Neural crest cell (in vitro differentiated cells): ENCODE data around the gene PRKAG2. TPM values are rescaled to one million over a fixed set of nuclear protein-coding genes. Genes with fewer than 3 reads are reported as not detected.

Experiments
- DNase-seq: peaks from one replicate; pipeline ENCODE4 v3.0.0; 2021; ENCODE audit warnings: low read depth, mixed read lengths, low spot score
- H3K27ac Mint-ChIP-seq: one replicate; pipeline ENCODE4 v1.8.0; 2021; ENCODE audit warnings: mild to moderate bottlenecking, mixed read lengths; ENCODE audit not compliant: unreplicated experiment
- H3K27me3 Mint-ChIP-seq: 2 replicates; pipeline ENCODE4 v1.8.0; 2021; ENCODE audit warnings: low read depth, mild to moderate bottlenecking, mixed read lengths
- H3K36me3 Mint-ChIP-seq: 2 replicates; pipeline ENCODE4 v1.8.0; 2021; ENCODE audit warnings: low read depth, mild to moderate bottlenecking, mixed read lengths
- H3K4me1 Mint-ChIP-seq: 2 replicates; pipeline ENCODE4 v1.8.0; 2021; ENCODE audit warnings: mixed read lengths
- H3K4me3 Mint-ChIP-seq: one replicate; pipeline ENCODE4 v1.8.0; 2021; ENCODE audit warnings: mild to moderate bottlenecking, mixed read lengths
- H3K9me3 Mint-ChIP-seq: 2 replicates; pipeline ENCODE4 v1.8.0; 2021; ENCODE audit warnings: mixed read lengths
- total RNA-seq: library from RNA; stranded (reverse); gene quantifications from 2 replicates; pipeline ENCODE4 v1.2.1, GENCODE V29; 2021
- TF ChIP-seq, protein P1 (sequence below): fragments of 200-600 bp; sonication (generic); conservative IDR thresholded peaks from 2 replicates; pipeline ENCODE4 v1.5.0; 2021; ENCODE audit warnings: antibody characterized with exemption, mild to moderate bottlenecking

Gene PRKAG2
- total RNA-seq, 1 donor from 2014 or later, result 12.5 TPM

DNA sequence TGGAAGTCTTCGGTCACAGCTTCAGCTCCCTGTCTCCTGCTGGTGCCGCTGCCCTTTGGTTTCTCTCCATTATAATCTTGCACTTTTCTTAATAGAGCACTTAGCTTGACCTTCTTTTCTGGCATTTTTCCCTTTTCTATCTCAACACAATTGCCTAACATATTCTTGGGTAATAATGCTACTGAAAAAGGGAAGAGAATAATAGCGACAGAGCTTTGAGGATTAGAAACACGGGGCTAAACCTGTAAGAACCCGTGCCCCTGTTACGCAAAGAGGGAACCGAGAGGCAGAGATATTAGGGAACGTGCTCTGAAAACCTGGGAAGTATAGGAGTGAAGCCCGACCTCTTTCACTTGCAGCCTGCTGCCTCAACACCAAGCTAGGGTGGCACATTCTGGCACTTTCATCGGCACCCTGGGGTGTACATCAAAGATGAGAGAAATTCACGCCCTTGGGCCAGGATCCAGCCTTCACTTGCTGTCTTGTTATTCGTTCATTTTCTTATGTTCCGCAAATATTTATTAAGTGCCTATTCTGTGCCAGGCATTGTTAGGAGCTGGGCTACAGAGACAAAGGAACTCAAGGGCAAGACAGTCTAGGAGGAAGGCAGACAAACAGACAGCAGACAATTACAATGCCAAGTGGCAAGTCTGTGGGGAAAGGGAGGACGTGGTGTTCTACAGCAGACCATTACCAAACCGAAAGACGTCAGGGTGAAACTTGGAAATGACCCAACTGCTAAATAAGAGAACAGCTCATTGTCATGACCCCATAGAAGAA lies 46.4 kb upstream of the PRKAG2 start:
- H3K27ac Mint-ChIP-seq, result no peak overlapping the region
- H3K9me3 Mint-ChIP-seq, result no peaks in the 10 kb centered on the region
- H3K4me3 Mint-ChIP-seq, result no peak overlapping the region
- no peaks in the 10 kb centered on the region for H3K27me3 Mint-ChIP-seq
- no peaks in the 10 kb centered on the region for H3K36me3 Mint-ChIP-seq
- TF ChIP-seq, protein P1, sequence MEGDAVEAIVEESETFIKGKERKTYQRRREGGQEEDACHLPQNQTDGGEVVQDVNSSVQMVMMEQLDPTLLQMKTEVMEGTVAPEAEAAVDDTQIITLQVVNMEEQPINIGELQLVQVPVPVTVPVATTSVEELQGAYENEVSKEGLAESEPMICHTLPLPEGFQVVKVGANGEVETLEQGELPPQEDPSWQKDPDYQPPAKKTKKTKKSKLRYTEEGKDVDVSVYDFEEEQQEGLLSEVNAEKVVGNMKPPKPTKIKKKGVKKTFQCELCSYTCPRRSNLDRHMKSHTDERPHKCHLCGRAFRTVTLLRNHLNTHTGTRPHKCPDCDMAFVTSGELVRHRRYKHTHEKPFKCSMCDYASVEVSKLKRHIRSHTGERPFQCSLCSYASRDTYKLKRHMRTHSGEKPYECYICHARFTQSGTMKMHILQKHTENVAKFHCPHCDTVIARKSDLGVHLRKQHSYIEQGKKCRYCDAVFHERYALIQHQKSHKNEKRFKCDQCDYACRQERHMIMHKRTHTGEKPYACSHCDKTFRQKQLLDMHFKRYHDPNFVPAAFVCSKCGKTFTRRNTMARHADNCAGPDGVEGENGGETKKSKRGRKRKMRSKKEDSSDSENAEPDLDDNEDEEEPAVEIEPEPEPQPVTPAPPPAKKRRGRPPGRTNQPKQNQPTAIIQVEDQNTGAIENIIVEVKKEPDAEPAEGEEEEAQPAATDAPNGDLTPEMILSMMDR, result no peak
- DNase-seq, result no peak
- H3K4me1 Mint-ChIP-seq, result no peaks in the 10 kb centered on the region

DNA sequence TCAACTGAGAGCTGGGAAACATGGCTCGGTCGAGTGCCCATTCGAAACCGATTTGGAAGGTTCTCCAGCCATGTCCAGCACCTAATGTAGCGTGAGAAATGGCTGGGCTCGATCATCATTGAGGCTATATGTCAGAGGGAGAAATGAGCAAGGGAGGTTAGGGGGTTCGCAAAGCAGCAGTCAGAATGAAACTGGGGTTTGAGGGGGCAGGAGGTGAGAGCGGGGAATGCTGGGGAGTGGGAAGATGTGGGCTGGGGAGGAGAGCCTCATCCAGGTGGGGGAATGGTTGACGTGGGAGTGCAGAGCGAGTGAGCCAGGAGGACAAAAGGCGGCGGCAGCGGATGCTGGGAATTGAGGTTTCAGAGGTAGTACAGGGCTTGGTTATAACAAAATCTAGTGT lies 44.5 kb upstream of the PRKAG2 start:
- Mint-ChIP-seq H3K9me3 (no peaks in the 10 kb centered on the region), H3K4me3 (no peak overlapping the region), H3K27ac (no peak overlapping the region), H3K27me3 (no peaks in the 10 kb centered on the region), H3K4me1 (no peaks in the 10 kb centered on the region), H3K36me3 (no peaks in the 10 kb centered on the region)
- DNase-seq, result no peak
- TF ChIP-seq, protein P1, result no peak

DNA sequence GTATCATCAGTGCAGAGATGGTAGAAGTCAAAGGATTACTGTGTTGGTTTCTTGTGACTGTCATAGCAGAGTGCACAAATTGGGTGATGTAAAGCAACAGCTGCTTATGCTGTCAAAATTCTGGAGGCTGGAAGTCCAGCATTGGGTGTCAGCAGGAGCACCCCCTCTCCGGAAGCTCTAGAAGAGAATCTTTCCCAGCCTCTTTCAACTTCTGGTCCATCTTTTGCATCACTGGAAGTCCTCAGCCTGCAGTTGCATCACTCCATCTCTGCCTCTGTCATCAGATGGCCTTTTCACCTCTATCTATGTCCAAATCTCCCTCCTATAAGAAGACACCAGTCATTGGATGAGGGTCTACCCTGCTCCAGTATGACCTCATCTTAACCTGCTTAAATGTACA lies 43.6 kb upstream of the PRKAG2 start:
- H3K27ac Mint-ChIP-seq, result no peak overlapping the region
- no peaks in the 10 kb centered on the region for H3K9me3 Mint-ChIP-seq
- no peak overlapping the region for H3K4me3 Mint-ChIP-seq
- TF ChIP-seq, protein P1, result no peak
- H3K27me3 Mint-ChIP-seq, result no peaks in the 10 kb centered on the region
- H3K4me1 Mint-ChIP-seq, result no peaks in the 10 kb centered on the region
- no peaks in the 10 kb centered on the region for H3K36me3 Mint-ChIP-seq
- DNase-seq, result no peak

DNA sequence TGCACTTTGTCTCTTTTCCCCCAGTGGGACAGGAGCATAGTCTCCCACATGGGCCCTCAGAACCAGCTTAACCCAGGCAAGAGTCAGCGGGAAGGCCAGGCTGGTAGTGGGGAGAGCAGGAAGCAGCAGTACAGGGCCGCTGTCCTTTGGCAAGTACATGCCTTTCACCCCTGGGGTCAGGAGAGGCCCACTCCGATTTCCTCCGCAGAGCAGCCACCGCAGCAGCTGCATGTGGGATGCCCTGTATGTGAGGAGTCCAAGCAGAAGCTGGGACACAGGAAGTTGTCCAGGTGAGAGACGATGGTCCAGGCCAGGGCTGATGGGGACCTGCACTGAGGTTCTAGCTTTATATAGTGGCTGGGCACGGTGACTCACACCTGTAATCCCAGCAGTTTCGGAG lies 42.7 kb upstream of the PRKAG2 start:
- Mint-ChIP-seq H3K4me3 (no peak overlapping the region), H3K27me3 (no peaks in the 10 kb centered on the region), H3K27ac (no peak overlapping the region), H3K4me1 (no peaks in the 10 kb centered on the region), H3K9me3 (no peaks in the 10 kb centered on the region), H3K36me3 (no peaks in the 10 kb centered on the region)
- no peak for DNase-seq
- TF ChIP-seq, protein P1, result no peak

DNA sequence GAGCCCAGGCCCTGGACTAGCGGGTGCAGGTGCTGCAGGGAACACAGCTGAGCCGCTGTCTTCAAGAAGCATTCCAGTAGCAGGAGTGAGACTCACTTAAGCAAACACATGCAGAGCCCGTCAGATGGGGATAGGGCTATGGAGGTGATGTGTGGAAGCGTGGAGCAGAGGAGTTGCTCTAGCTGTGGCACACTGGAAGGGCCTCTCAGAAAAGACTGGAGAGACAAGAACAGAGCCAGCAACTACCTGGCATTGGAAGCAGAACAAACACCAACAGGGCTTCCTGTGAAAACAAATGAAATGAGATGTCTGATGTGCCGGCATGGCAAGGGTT lies 41.6 kb upstream of the PRKAG2 start:
- Mint-ChIP-seq H3K27ac (no peak overlapping the region), H3K36me3 (no peaks in the 10 kb centered on the region), H3K4me3 (no peak overlapping the region), H3K4me1 (no peaks in the 10 kb centered on the region), H3K27me3 (no peaks in the 10 kb centered on the region), H3K9me3 (peaks cover 5% of the 10 kb centered on the region)
- TF ChIP-seq, protein P1, result no peak
- no peak for DNase-seq
